Measurements from ENCODE around the gene TM9SF2. TPM values are rescaled to one million over a fixed set of nuclear protein-coding genes. Genes with fewer than 3 reads are reported as not detected.
A peak's percentile ranks its signal among the peaks of the same experiment; 100 is the strongest.

Gene TM9SF2
- total and polyA plus RNA-seq, 9 of the 15 experiments (the other 6 are each of a cell fraction or from before 2014, with no cell fraction given): 23.3 to 83.2 (median 55.1) TPM

DNA sequence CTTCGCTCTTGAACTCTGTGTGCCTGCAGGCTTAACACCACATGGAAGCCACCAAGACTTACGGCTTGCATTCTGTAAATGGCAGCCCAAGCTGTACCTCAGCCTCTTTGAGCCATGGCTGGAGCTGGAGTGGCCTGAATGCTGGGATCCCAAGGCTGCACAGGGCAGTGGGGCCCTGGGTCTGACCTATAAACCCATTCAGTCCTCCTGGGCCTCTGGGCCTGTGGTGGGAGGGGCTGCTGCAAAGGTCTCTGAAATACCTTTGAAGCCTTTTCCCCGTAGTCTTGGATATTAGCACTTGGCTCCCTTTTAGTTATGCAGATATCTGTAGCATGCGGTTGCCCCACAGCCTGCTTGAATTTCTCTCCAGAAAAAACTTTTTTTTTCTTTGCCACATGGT, 8.2 kb downstream of the TM9SF2 start:
- no peak overlapping the region for H3K4me2 ChIP-seq (ENCODE audit: insufficient read depth, low read length)
- in situ Hi-C loops (cut with MboI): no loop called here
- no peak overlapping the region for H2AFZ ChIP-seq (ENCODE audit: low read depth, low read length)
- intact Hi-C loops (cut with micrococcal nuclease): no loop called here
- H3K9ac ChIP-seq (ENCODE audit: insufficient read depth in 1 of 2, low read depth in 2 of 2, low read length in 2 of 2): no peak overlapping the region
- no peak overlapping the region for H3K4me3 ChIP-seq
- H3K27me3 ChIP-seq (ENCODE audit: control insufficient read depth in 2 of 2, insufficient read depth in 2 of 2, low read length in 2 of 2): no peaks in the 10 kb centered on the region
- ChIA-PET CTCF (ENCODE audit: low intra/inter-chr PET ratio) (no interaction called here), POLR2A (no interaction called here)
- BruUV-seq (replicated peaks): no TSS peak
- H3K36me3 ChIP-seq (ENCODE audit: control insufficient read depth, insufficient read depth, low read length): peaks cover 43% of the 10 kb centered on the region; the same call in 2 of the 3 replicates
- TF ChIP-seq TRIM28 (IDR thresholded peaks at IDR 0.05): 0 out of 2 replicates have a peak, but pooled peaks have one; percentile 31
- peak; percentile 84 for TF ChIP-seq ZFP36 (IDR thresholded peaks at IDR 0.05; ENCODE audit: low read depth, low read length, partially characterized antibody)
- peak in 1 of 2 experiments; percentile 72; a peak in 1 of 3 replicates for TF ChIP-seq CBX3 (IDR thresholded peaks at IDR 0.05; ENCODE audit: borderline replicate concordance in 1 of 2, low read length in 2 of 2)
- TF ChIP-seq, protein P1, sequence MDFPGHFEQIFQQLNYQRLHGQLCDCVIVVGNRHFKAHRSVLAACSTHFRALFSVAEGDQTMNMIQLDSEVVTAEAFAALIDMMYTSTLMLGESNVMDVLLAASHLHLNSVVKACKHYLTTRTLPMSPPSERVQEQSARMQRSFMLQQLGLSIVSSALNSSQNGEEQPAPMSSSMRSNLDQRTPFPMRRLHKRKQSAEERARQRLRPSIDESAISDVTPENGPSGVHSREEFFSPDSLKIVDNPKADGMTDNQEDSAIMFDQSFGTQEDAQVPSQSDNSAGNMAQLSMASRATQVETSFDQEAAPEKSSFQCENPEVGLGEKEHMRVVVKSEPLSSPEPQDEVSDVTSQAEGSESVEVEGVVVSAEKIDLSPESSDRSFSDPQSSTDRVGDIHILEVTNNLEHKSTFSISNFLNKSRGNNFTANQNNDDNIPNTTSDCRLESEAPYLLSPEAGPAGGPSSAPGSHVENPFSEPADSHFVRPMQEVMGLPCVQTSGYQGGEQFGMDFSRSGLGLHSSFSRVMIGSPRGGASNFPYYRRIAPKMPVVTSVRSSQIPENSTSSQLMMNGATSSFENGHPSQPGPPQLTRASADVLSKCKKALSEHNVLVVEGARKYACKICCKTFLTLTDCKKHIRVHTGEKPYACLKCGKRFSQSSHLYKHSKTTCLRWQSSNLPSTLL (IDR thresholded peaks at IDR 0.05): no peak
- TF ChIP-seq, protein P2, sequence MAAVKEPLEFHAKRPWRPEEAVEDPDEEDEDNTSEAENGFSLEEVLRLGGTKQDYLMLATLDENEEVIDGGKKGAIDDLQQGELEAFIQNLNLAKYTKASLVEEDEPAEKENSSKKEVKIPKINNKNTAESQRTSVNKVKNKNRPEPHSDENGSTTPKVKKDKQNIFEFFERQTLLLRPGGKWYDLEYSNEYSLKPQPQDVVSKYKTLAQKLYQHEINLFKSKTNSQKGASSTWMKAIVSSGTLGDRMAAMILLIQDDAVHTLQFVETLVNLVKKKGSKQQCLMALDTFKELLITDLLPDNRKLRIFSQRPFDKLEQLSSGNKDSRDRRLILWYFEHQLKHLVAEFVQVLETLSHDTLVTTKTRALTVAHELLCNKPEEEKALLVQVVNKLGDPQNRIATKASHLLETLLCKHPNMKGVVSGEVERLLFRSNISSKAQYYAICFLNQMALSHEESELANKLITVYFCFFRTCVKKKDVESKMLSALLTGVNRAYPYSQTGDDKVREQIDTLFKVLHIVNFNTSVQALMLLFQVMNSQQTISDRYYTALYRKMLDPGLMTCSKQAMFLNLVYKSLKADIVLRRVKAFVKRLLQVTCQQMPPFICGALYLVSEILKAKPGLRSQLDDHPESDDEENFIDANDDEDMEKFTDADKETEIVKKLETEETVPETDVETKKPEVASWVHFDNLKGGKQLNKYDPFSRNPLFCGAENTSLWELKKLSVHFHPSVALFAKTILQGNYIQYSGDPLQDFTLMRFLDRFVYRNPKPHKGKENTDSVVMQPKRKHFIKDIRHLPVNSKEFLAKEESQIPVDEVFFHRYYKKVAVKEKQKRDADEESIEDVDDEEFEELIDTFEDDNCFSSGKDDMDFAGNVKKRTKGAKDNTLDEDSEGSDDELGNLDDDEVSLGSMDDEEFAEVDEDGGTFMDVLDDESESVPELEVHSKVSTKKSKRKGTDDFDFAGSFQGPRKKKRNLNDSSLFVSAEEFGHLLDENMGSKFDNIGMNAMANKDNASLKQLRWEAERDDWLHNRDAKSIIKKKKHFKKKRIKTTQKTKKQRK (IDR thresholded peaks at IDR 0.05; ENCODE audit: borderline replicate concordance, low read depth, low read length): peak; percentile 49; the same call in 1 of the 2 replicates
- no peaks in the 10 kb centered on the region; the same call in 1 of the 2 replicates for H4K20me1 ChIP-seq (replicated peaks; ENCODE audit: control insufficient read depth, insufficient read depth, low read length)
- H3K79me2 ChIP-seq (ENCODE audit: control insufficient read depth, insufficient read depth, low read length): peaks cover 99% of the 10 kb centered on the region
- H3K27ac ChIP-seq (ENCODE audit: extremely low read depth, low read depth, low read length): no peak overlapping the region
- FAIRE-seq (no peak), DNase-seq (ENCODE audit: extremely low read depth in 1 of 4, low spot score in 3 of 4) (no peak), ATAC-seq (no peak)
- H3K9me1 ChIP-seq (ENCODE audit: control insufficient read depth, insufficient read depth, low read length): no peaks in the 10 kb centered on the region
- peaks cover 10% of the 10 kb centered on the region for H3K9me3 ChIP-seq (replicated peaks; ENCODE audit: control insufficient read depth, insufficient read depth, low read depth, low read length)
- 94% methylated on average over 2 of the region's 4 CpGs for WGBS (ENCODE audit: insufficient coverage, low coverage, missing lambda C conversion rate)
- peaks cover 4 to 5% of the 10 kb centered on the region in 2 experiments; a peak in 3 of 5 replicates for H3K4me1 ChIP-seq (replicated peaks in 1 of 2; ENCODE audit: control insufficient read depth in 2 of 2, insufficient read depth in 2 of 2, low read length in 2 of 2)
